ENCODE data around the gene INVS. TPM values are rescaled to one million over a fixed set of nuclear protein-coding genes. Genes with fewer than 3 reads are reported as not detected.

The INVS gene
- total RNA-seq, 3 donors from 2014 or later (not counting 1 experiment from before 2014, with no cell fraction given) = 24.5 to 30.6 (median 27.4) TPM

DNA sequence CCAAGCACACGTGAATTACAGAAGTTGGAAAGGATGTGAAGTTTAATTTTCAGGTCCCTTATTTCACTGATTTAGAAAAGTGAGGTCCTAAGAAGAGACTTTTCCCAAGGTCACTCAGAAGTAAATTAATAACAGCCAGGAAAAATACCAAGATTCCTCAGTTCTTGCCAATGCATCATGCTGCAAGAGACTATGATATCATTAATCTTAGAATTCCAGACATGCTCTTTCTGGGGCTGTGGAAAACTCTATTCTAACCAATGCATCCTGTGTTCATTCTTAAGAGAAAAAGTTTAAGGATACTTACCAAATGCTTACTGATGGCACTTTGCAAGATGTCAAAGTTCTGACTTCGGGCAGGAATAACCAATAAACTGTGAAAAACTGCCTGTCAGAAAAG is 210.9 kb downstream of the INVS start:
- 96% methylated on average over 2 of the region's 2 CpGs for WGBS (ENCODE audit: insufficient coverage)
- H3K4me3 ChIP-seq (ENCODE audit: low read length) = no peak overlapping the region
- no peak overlapping the region for H3K27ac Mint-ChIP-seq
- no peaks in the 10 kb centered on the region for H3K27me3 ChIP-seq (ENCODE audit: control insufficient read depth, insufficient read depth, low read length)
- DNase-seq (no peak), ATAC-seq (no peak)
- H3K4me1 Mint-ChIP-seq = peaks cover 11 to 16% of the 10 kb centered on the region in 2 donors
- no peaks in the 10 kb centered on the region for H3K4me1 ChIP-seq (ENCODE audit: control insufficient read depth, insufficient read depth, low read length)
- intact Hi-C loops (cut with micrococcal nuclease) = no loop called here
- H3K9me3 ChIP-seq (ENCODE audit: control insufficient read depth, insufficient read depth, low read length) = no peaks in the 10 kb centered on the region
- peaks cover 23% of the 10 kb centered on the region for H3K36me3 ChIP-seq (ENCODE audit: control insufficient read depth, insufficient read depth, low read length)
- no peak overlapping the region for H3K4me3 Mint-ChIP-seq
- TF ChIP-seq, protein P1, sequence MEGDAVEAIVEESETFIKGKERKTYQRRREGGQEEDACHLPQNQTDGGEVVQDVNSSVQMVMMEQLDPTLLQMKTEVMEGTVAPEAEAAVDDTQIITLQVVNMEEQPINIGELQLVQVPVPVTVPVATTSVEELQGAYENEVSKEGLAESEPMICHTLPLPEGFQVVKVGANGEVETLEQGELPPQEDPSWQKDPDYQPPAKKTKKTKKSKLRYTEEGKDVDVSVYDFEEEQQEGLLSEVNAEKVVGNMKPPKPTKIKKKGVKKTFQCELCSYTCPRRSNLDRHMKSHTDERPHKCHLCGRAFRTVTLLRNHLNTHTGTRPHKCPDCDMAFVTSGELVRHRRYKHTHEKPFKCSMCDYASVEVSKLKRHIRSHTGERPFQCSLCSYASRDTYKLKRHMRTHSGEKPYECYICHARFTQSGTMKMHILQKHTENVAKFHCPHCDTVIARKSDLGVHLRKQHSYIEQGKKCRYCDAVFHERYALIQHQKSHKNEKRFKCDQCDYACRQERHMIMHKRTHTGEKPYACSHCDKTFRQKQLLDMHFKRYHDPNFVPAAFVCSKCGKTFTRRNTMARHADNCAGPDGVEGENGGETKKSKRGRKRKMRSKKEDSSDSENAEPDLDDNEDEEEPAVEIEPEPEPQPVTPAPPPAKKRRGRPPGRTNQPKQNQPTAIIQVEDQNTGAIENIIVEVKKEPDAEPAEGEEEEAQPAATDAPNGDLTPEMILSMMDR (IDR thresholded peaks at IDR 0.05) = no peak
- peaks cover 14% of the 10 kb centered on the region for H3K36me3 Mint-ChIP-seq
- H3K27ac ChIP-seq (ENCODE audit: low read length) = no peak overlapping the region
- no peaks in the 10 kb centered on the region for H3K9me3 Mint-ChIP-seq
- no peaks in the 10 kb centered on the region for H3K27me3 Mint-ChIP-seq (ENCODE audit: low read depth in 2 of 2)

- H3K4me1 ChIP-seq (ENCODE audit: control insufficient read depth, insufficient read depth, low read length) = no peaks in the 10 kb centered on the region
- intact Hi-C loops (cut with micrococcal nuclease) = no loop called here
- DNase-seq = no peak
- peaks cover 26% of the 10 kb centered on the region for H3K36me3 Mint-ChIP-seq
- peak overlapping the region in 1 of 2 donors; percentile 21 for H3K27ac Mint-ChIP-seq
- no peaks in the 10 kb centered on the region for H3K9me3 Mint-ChIP-seq
- peaks cover 20 to 30% of the 10 kb centered on the region in 2 donors for H3K4me1 Mint-ChIP-seq
- H3K36me3 ChIP-seq (ENCODE audit: control insufficient read depth, insufficient read depth, low read length) = peaks cover 16% of the 10 kb centered on the region
- no peaks in the 10 kb centered on the region for H3K27me3 ChIP-seq (ENCODE audit: control insufficient read depth, insufficient read depth, low read length)
- no peaks in the 10 kb centered on the region for H3K9me3 ChIP-seq (ENCODE audit: control insufficient read depth, insufficient read depth, low read length)
- no peak for ATAC-seq
- TF ChIP-seq, protein P1 (IDR thresholded peaks at IDR 0.05) = no peak
- WGBS (ENCODE audit: insufficient coverage) = 90% methylated on average over 4 of the region's 4 CpGs
- no peak overlapping the region for H3K4me3 ChIP-seq (ENCODE audit: low read length)
- H3K27me3 Mint-ChIP-seq (ENCODE audit: low read depth in 2 of 2) = no peaks in the 10 kb centered on the region
- H3K27ac ChIP-seq (ENCODE audit: low read length) = no peak overlapping the region
- no peak overlapping the region for H3K4me3 Mint-ChIP-seq
Observed at GRCh38 chr9:100315561-100315960, 216.5 kb downstream of the INVS start.

DNA sequence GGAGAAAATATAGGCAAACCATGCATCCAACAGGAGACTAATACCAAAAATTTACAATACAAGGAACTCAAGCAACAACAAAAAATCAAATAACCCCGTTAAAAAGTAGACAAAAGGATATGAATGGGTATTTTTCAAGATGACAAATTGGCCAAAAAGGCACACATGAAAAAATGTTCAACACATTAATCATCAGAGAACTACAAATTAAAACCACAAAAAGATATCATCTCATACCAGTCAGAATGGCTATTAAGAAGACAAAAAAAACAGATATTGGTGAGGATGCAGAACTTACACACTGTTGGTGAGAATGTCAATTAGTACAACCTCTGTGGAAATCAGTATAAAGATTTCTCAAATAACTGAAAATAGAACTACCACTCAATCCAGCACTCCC is 218.7 kb downstream of the INVS start:
- H3K27ac Mint-ChIP-seq = peak overlapping the region in 1 of 2 donors; percentile 14
- H3K27me3 Mint-ChIP-seq (ENCODE audit: low read depth in 2 of 2) = no peaks in the 10 kb centered on the region
- Histone ChIP-seq H3K4me3 (ENCODE audit: low read length) (no peak overlapping the region), H3K27ac (ENCODE audit: low read length) (no peak overlapping the region), H3K4me1 (ENCODE audit: control insufficient read depth, insufficient read depth, low read length) (no peaks in the 10 kb centered on the region), H3K36me3 (ENCODE audit: control insufficient read depth, insufficient read depth, low read length) (peaks cover 25% of the 10 kb centered on the region), H3K9me3 (ENCODE audit: control insufficient read depth, insufficient read depth, low read length) (no peaks in the 10 kb centered on the region), H3K27me3 (ENCODE audit: control insufficient read depth, insufficient read depth, low read length) (no peaks in the 10 kb centered on the region)
- H3K9me3 Mint-ChIP-seq = no peaks in the 10 kb centered on the region
- ATAC-seq (no peak), DNase-seq (no peak)
- TF ChIP-seq, protein P1 (IDR thresholded peaks at IDR 0.05) = no peak
- H3K4me3 Mint-ChIP-seq = no peak overlapping the region
- intact Hi-C loops (cut with micrococcal nuclease) = no loop called here
- WGBS (ENCODE audit: insufficient coverage) = 17% methylated on average over 1 of the region's 1 CpG
- H3K4me1 Mint-ChIP-seq = peaks cover 13 to 25% of the 10 kb centered on the region in 2 donors
- H3K36me3 Mint-ChIP-seq = peaks cover 20% of the 10 kb centered on the region

DNA sequence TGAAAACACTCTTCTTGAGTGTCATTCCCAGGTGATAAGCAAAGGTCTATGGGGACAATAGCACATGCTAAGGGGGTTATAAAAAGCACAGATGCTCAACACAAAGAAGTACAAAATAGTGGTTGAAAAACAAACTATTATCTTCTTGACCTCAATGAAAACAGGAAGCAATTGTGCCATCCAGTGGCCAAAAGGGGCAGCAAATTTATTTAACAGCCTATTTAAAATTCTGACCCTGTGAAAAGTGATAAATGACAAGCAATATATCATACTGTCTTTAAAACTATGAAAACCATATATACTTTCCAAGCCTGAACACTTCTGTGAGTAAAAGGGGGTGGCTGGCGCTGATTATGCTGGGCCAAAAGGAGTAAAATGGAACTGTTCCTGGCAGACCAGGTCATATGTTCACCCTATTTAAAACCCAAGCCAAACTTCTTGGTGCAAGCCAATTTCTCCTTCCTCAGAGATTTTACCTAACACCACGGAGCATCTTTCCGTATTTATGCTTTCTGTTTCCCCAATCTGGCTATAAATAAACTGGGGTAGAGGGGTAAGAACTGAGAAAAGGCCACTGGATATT is 224.0 kb downstream of the INVS start:
- no peak overlapping the region for H3K27ac ChIP-seq (ENCODE audit: low read length)
- DNase-seq (peak in 1 of 2 donors; percentile 50), ATAC-seq (peak; percentile 29 to 50 (median 46))
- no peaks in the 10 kb centered on the region for H3K9me3 ChIP-seq (ENCODE audit: control insufficient read depth, insufficient read depth, low read length)
- peaks cover 0 to 13% of the 10 kb centered on the region in 2 donors for H3K4me1 Mint-ChIP-seq
- H3K27ac Mint-ChIP-seq = peak overlapping the region in 1 of 2 donors; percentile 2
- WGBS (ENCODE audit: insufficient coverage) = 100% methylated on average over 1 of the region's 3 CpGs
- intact Hi-C loops (cut with micrococcal nuclease) = loop anchor here (1.0 to 10.0 kb wide), 4 partner anchors 274 to 1056 kb away; no protein-coding TSS in a partner anchor
- peaks cover 34% of the 10 kb centered on the region for H3K36me3 ChIP-seq (ENCODE audit: control insufficient read depth, insufficient read depth, low read length)
- H3K27me3 ChIP-seq (ENCODE audit: control insufficient read depth, insufficient read depth, low read length) = no peaks in the 10 kb centered on the region
- peaks cover 2% of the 10 kb centered on the region for H3K36me3 Mint-ChIP-seq
- H3K4me3 Mint-ChIP-seq = no peak overlapping the region
- H3K27me3 Mint-ChIP-seq (ENCODE audit: low read depth in 2 of 2) = no peaks in the 10 kb centered on the region
- TF ChIP-seq, protein P1 (IDR thresholded peaks at IDR 0.05) = peak; percentile 67
- no peak overlapping the region for H3K4me3 ChIP-seq (ENCODE audit: low read length)
- H3K9me3 Mint-ChIP-seq = no peaks in the 10 kb centered on the region
- no peaks in the 10 kb centered on the region for H3K4me1 ChIP-seq (ENCODE audit: control insufficient read depth, insufficient read depth, low read length)

Data from natural killer cell (primary cell).